Common myeloid progenitor, CD34-positive (primary cell): ENCODE measurements around the gene NTSR2.
A peak's percentile ranks its signal among the peaks of the same experiment; 100 is the strongest.

Experiments
- CTCF ChIA-PET: fragments of 350-600 bp; sonication (Branson Sonifier 250); formaldehyde crosslinking; loops from one replicate; lab custom pipeline; 2021; ENCODE audit warnings: antibody characterized with exemption; lab: Charles Lee
- POLR2A ChIA-PET: fragments of 350-600 bp; sonication (Branson Sonifier 250); formaldehyde crosslinking; loops from one replicate; lab custom pipeline; 2021; ENCODE audit warnings: antibody characterized with exemption; lab: Charles Lee
- DNase-seq, 3 donors: peaks; one replicate each; pipeline versions ENCODE4 v3.0.0 to v3.0.0-alpha.2; 2013
- H3K27ac ChIP-seq, 2 experiments: 1 replicate in 1 of 2; 2 replicates in 1 of 2; pipeline ENCODE4 v1.7.0; 2013; ENCODE audit warnings: inconsistent platforms in 2 of 2, low read length in 2 of 2, mild to moderate bottlenecking in 2 of 2, low read depth in 1 of 2, moderate library complexity in 1 of 2; ENCODE audit not compliant: severe bottlenecking in 2 of 2, insufficient read depth in 1 of 2, poor library complexity in 1 of 2
- H3K27me3 ChIP-seq, 5 experiments: replicated peaks in 2 of 5; 1 replicate in 3 of 5; 2 replicates in 2 of 5; pipeline versions ENCODE4 v1.6.1 to v1.7.0; 2013; ENCODE audit warnings: low read length in 4 of 5, mild to moderate bottlenecking in 2 of 5, moderate library complexity in 2 of 5, inconsistent platforms in 1 of 5; ENCODE audit not compliant: insufficient read depth in 5 of 5, control insufficient read depth in 4 of 5
- H3K36me3 ChIP-seq, 4 experiments: 1 replicate in 2 of 4; 2 replicates in 2 of 4; pipeline versions ENCODE4 v1.6.1 to v1.7.0; 2013; ENCODE audit warnings: low read length in 3 of 4, control low read depth in 1 of 4, mild to moderate bottlenecking in 1 of 4; ENCODE audit not compliant: control insufficient read depth in 4 of 4, insufficient read depth in 4 of 4
- H3K4me1 ChIP-seq, 4 experiments: 1 replicate in 3 of 4; 2 replicates in 1 of 4; pipeline versions ENCODE4 v1.6.1 to v1.7.1; 2013; ENCODE audit warnings: low read length in 3 of 4, mild to moderate bottlenecking in 3 of 4, control low read depth in 1 of 4, inconsistent platforms in 1 of 4, moderate library complexity in 1 of 4; ENCODE audit not compliant: control insufficient read depth in 4 of 4, insufficient read depth in 4 of 4; ENCODE audit errors: control extremely low read depth in 1 of 4
- H3K4me3 ChIP-seq, 7 experiments: 1 replicate in 4 of 7; 2 replicates in 3 of 7; pipeline versions ENCODE4 v1.5.1 to v1.7.0; 2013; ENCODE audit warnings: mild to moderate bottlenecking in 7 of 7, low read length in 6 of 7, moderate library complexity in 6 of 7, inconsistent platforms in 2 of 7, low read depth in 2 of 7, control low read depth in 1 of 7; ENCODE audit not compliant: insufficient read depth in 4 of 7, control insufficient read depth in 1 of 7; ENCODE audit errors: extremely low read depth in 1 of 7
- H3K9me3 ChIP-seq, 5 experiments: 1 replicate in 4 of 5; 2 replicates in 1 of 5; pipeline versions ENCODE4 v1.6.1 to v1.7.1; 2013; ENCODE audit warnings: low read length in 4 of 5, mild to moderate bottlenecking in 2 of 5, inconsistent platforms in 1 of 5, low read depth in 1 of 5, moderate library complexity in 1 of 5; ENCODE audit not compliant: control insufficient read depth in 4 of 5, insufficient read depth in 2 of 5; ENCODE audit errors: control extremely low read depth in 1 of 5
- WGBS: methylation state at CpG from one replicate; pipeline ENCODE4 v1.1.5; 2013; ENCODE audit not compliant: insufficient coverage; 5-methylcytosine and 5-hydroxymethylcytosine counted together

The NTSR2 gene

DNA sequence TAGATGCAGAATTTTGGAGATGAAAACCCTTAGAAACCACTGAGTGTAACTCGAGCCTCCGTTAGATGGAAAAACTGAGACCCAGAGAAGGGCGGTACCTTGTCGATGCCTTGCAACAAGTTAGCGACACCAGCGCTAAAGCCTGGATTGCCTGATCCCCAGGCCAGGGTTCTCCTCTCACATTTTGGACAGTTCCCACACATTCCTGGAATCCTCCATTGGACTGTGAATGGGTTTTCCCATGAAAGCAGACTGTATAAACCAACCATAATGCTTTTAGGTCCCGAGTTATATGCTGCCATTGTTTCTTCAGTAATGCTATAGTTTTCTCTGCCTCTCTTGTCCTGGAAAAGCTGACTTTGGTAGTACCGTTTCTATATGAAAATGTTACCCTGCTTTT is 39.3 kb upstream of the NTSR2 start:
- WGBS, result 100% methylated on average over 8 of the region's 8 CpGs
- H3K9me3 ChIP-seq, result peaks cover 0 to 3% (median 0%) of the 10 kb centered on the region in 5 experiments
- H3K4me1 ChIP-seq, result peaks cover 0 to 10% (median 0%) of the 10 kb centered on the region in 4 experiments
- no peaks in the 10 kb centered on the region for H3K36me3 ChIP-seq
- no peak for DNase-seq
- H3K27ac ChIP-seq, result no peak overlapping the region
- POLR2A ChIA-PET, result no interaction called here
- CTCF ChIA-PET, result interaction anchor here (1.3 kb wide), 1 partner anchor 30 kb away, joined by 5 read pairs; no protein-coding TSS in a partner anchor
- H3K4me3 ChIP-seq, result no peak overlapping the region
- no peaks in the 10 kb centered on the region for H3K27me3 ChIP-seq

DNA sequence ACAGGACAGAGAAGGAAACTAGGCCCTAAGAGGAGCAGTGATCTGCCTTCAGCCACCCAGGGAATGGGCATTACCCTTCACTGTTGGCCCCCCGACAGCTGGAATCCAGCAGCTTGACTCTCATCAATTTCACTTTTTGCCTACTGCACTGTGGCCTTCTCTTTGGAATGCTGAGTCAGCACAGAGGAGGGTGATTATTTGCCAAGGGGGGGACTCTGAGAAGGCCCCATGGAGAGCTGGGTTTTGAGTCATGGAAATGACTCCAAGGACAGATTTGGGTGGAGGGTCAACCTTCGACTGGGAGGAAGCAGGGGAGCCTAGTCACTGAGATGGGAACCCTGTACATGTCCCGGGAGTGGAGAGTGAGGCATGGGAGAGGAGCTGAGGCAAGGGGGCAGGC is 38.1 kb upstream of the NTSR2 start:
- 82% methylated on average over 3 of the region's 3 CpGs for WGBS
- no peak overlapping the region for H3K4me3 ChIP-seq
- H3K27ac ChIP-seq, result no peak overlapping the region
- DNase-seq, result no peak
- H3K4me1 ChIP-seq, result peaks cover 0 to 10% (median 0%) of the 10 kb centered on the region in 4 experiments
- CTCF ChIA-PET, result interaction anchor here (0.7 to 4.4 kb wide), 8 partner anchors 9 to 71 kb away, joined by 3 to 14 read pairs (median 3); no protein-coding TSS in a partner anchor
- H3K36me3 ChIP-seq, result no peaks in the 10 kb centered on the region
- no peaks in the 10 kb centered on the region for H3K27me3 ChIP-seq
- H3K9me3 ChIP-seq, result peaks cover 0 to 3% (median 0%) of the 10 kb centered on the region in 5 experiments
- POLR2A ChIA-PET, result no interaction called here

DNA sequence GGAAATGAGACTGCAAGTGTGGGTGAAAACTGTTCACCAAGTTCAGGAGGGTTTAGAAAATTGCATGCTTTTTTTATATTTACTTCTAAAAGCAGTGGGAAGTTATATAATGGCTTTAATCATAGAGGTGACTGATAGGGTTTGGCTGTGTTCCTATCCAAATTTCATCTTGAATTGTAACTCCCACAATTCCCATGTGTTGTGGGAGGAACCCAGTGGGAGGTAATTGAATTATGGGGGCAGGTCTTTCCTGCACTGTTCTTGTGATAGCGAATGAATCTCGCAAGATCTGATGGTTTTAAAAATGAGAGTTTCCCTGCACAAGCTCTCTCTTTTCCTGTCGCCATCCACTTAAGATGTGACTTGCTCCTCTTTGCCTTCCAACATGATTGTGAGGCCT is 35.7 kb upstream of the NTSR2 start:
- no peak for DNase-seq
- Histone ChIP-seq H3K27me3 (no peaks in the 10 kb centered on the region), H3K4me3 (no peak overlapping the region), H3K27ac (no peak overlapping the region), H3K4me1 (peaks cover 0 to 21% (median 15%) of the 10 kb centered on the region in 4 experiments), H3K36me3 (no peaks in the 10 kb centered on the region), H3K9me3 (peaks cover 0 to 3% (median 0%) of the 10 kb centered on the region in 5 experiments)
- POLR2A ChIA-PET, result no interaction called here
- 100% methylated on average over 3 of the region's 3 CpGs for WGBS
- CTCF ChIA-PET, result interaction anchor here (1.0 to 4.4 kb wide), 9 partner anchors 9 to 74 kb away, joined by 3 to 14 read pairs (median 6); no protein-coding TSS in a partner anchor

DNA sequence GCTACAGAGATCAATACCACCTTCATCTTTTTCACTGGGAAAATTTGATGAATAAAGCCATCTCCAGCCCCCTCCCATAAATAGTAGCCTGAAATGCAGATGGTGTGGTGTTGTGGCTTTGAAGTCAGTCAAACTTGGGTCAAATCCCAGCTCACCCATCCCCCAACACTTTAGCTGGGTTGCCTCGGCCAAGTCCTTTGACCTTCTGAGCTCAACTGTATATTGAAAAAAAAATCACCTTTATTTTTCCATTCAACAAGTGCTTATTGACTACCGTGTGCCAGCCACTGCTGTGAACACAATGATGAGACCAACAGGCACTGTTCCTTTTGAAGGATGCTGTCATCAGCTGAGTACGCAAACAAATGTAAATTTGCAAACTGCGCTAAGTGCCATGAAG is 35.1 kb upstream of the NTSR2 start:
- 100% methylated on average over 3 of the region's 4 CpGs for WGBS
- peaks cover 0 to 3% (median 0%) of the 10 kb centered on the region in 5 experiments for H3K9me3 ChIP-seq
- no peak overlapping the region for H3K4me3 ChIP-seq
- no peak for DNase-seq
- H3K4me1 ChIP-seq, result peaks cover 0 to 26% (median 17%) of the 10 kb centered on the region in 4 experiments
- H3K27me3 ChIP-seq, result no peaks in the 10 kb centered on the region
- H3K27ac ChIP-seq, result no peak overlapping the region
- H3K36me3 ChIP-seq, result no peaks in the 10 kb centered on the region
- ChIA-PET CTCF (interaction anchor here (1.0 to 4.4 kb wide), 5 partner anchors 8 to 74 kb away, joined by 3 to 14 read pairs (median 9); no protein-coding TSS in a partner anchor), POLR2A (no interaction called here)

DNA sequence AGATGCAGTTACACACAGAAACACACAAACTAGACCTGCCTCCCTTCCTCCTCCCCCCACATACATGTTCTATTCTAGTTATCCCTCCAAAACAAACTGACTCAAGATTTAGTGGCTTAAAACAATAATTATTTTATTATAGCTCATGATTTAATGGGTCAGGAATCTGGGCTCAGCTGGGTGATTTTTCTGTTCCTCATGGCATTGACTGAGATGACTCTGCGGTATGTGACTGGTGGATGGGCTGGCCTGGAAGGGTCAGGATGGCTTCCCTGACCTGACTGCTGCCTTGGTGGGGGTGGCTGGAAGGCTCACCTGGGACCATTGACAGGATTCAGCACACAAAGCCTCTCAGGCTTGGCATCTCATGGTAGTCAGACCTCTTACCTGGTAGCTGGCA is 33.7 kb upstream of the NTSR2 start:
- ChIA-PET POLR2A (no interaction called here), CTCF (interaction anchor here (1.2 to 2.4 kb wide), 3 partner anchors 9 to 76 kb away, joined by 3 to 9 read pairs (median 5); no protein-coding TSS in a partner anchor)
- Histone ChIP-seq H3K27me3 (no peaks in the 10 kb centered on the region), H3K4me3 (no peak overlapping the region), H3K4me1 (peaks cover 0 to 36% (median 19%) of the 10 kb centered on the region in 4 experiments), H3K9me3 (peaks cover 0 to 3% (median 0%) of the 10 kb centered on the region in 5 experiments), H3K27ac (no peak overlapping the region), H3K36me3 (no peaks in the 10 kb centered on the region)
- WGBS, result 100% methylated on average over 1 of the region's 1 CpG
- no peak for DNase-seq

- WGBS, result no CpG with 5 or more reads among the region's 2 CpGs
- no peaks in the 10 kb centered on the region for H3K36me3 ChIP-seq
- no peak for DNase-seq
- CTCF ChIA-PET, result interaction anchor here (0.8 to 21.4 kb wide), 4 partner anchors 9 to 81 kb away, joined by 3 to 344 read pairs (median 4); no protein-coding TSS in a partner anchor
- H3K27ac ChIP-seq, result no peak overlapping the region
- H3K27me3 ChIP-seq, result no peaks in the 10 kb centered on the region
- H3K4me1 ChIP-seq, result peaks cover 0 to 43% (median 27%) of the 10 kb centered on the region in 4 experiments
- H3K9me3 ChIP-seq, result peaks cover 0 to 3% (median 0%) of the 10 kb centered on the region in 5 experiments
- POLR2A ChIA-PET, result no interaction called here
- no peak overlapping the region for H3K4me3 ChIP-seq
Observed at GRCh38 chr2:11702946-11703345, 33.0 kb upstream of the NTSR2 start.

GRCh38 chr2:11701751-11702301 is 31.8 kb upstream of the NTSR2 start:
- POLR2A ChIA-PET, result no interaction called here
- Histone ChIP-seq H3K4me3 (no peak overlapping the region), H3K9me3 (peaks cover 0 to 3% (median 0%) of the 10 kb centered on the region in 5 experiments), H3K27ac (peak overlapping the region in 1 of 2 experiments; percentile 7), H3K36me3 (no peaks in the 10 kb centered on the region), H3K4me1 (peaks cover 0 to 54% (median 38%) of the 10 kb centered on the region in 4 experiments), H3K27me3 (no peaks in the 10 kb centered on the region)
- CTCF ChIA-PET, result interaction anchor here (21.4 to 22.4 kb wide), 2 partner anchors 43 to 82 kb away, joined by 344 to 460 read pairs; partner anchors contain the start of gene LPIN1
- peak; percentile 89 to 94 (median 93) for DNase-seq
- 34% methylated on average over 9 of the region's 14 CpGs for WGBS
